Type B pancreatic cell (in vitro differentiated cells): ENCODE results near the gene MLH3. TPM values are rescaled to one million over a fixed set of nuclear protein-coding genes. Genes with fewer than 3 reads are reported as not detected.

Source experiments
- DNase-seq: peaks from one replicate; pipeline ENCODE4 v3.0.0; 2021; ENCODE audit warnings: mixed read lengths; ENCODE audit not compliant: unreplicated experiment; ENCODE audit errors: extremely low spot score
- H3K27ac Mint-ChIP-seq: 2 replicates; pipeline ENCODE4 v1.8.0; 2021; ENCODE audit warnings: mild to moderate bottlenecking, mixed read lengths
- H3K27me3 Mint-ChIP-seq: 2 replicates; pipeline ENCODE4 v1.8.0; 2021; ENCODE audit warnings: mixed read lengths
- H3K36me3 Mint-ChIP-seq: 2 replicates; pipeline ENCODE4 v1.8.0; 2021; ENCODE audit warnings: mixed read lengths
- H3K4me1 Mint-ChIP-seq: one replicate; pipeline ENCODE4 v1.8.0; 2021; ENCODE audit warnings: mixed read lengths; ENCODE audit not compliant: unreplicated experiment
- H3K4me3 Mint-ChIP-seq: 2 replicates; pipeline ENCODE4 v1.8.0; 2021; ENCODE audit warnings: mild to moderate bottlenecking, mixed read lengths
- H3K9me3 Mint-ChIP-seq: 2 replicates; pipeline ENCODE4 v1.8.0; 2021; ENCODE audit warnings: mixed read lengths
- total RNA-seq: library from RNA; stranded (reverse); gene quantifications from 2 replicates; pipeline ENCODE4 v1.2.1, GENCODE V29; 2021; ENCODE audit warnings: low replicate concordance
- TF ChIP-seq, protein P1 (sequence below): fragments of 200-600 bp; sonication (generic); conservative IDR thresholded peaks from 2 replicates; pipeline ENCODE4 v1.5.0; 2021; ENCODE audit warnings: antibody characterized with exemption, mild to moderate bottlenecking

MLH3 gene
- total RNA-seq, 1 donor from 2014 or later: 28.5 TPM

DNA sequence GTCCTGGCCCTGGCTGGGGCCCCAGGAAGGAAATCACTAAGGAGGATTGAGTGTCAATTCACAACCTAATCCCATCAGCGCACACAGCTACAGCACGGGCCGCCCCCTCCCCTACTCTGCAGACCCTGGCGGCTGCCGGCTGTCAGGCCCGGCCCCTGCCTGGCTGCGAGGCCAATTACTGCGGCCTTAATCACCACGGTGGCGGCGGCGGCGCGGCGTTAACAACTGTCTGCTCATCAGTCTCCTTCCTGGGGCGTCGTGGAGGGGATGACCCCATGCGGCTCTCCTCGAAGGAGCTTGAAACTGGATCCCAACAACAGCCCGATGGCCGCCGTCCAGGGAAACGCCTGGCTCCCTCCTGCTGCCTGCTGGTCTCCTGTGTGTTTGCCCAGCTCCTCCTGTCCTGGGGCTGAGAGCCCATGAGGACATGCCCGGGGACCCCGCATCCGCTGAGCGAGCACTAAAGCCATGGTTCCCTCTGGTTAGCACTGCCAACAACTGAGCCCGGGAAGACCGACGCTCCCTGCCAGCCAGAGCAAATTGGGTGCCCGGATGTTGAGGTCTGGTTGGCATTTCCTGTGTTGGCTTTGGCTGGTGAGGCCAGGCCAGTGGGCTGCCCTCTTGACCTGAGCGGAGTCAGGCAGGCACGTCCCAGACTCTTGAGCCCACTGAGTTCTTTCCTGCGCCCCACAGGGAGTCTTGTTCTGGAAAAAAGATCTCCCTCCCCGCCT lies 70.4 kb downstream of the MLH3 start:
- Mint-ChIP-seq H3K27me3 (peaks cover 16% of the 10 kb centered on the region), H3K36me3 (no peaks in the 10 kb centered on the region), H3K4me3 (no peak overlapping the region), H3K27ac (no peak overlapping the region), H3K4me1 (peaks cover 45% of the 10 kb centered on the region), H3K9me3 (no peaks in the 10 kb centered on the region)
- DNase-seq: no peak
- TF ChIP-seq, protein P1, sequence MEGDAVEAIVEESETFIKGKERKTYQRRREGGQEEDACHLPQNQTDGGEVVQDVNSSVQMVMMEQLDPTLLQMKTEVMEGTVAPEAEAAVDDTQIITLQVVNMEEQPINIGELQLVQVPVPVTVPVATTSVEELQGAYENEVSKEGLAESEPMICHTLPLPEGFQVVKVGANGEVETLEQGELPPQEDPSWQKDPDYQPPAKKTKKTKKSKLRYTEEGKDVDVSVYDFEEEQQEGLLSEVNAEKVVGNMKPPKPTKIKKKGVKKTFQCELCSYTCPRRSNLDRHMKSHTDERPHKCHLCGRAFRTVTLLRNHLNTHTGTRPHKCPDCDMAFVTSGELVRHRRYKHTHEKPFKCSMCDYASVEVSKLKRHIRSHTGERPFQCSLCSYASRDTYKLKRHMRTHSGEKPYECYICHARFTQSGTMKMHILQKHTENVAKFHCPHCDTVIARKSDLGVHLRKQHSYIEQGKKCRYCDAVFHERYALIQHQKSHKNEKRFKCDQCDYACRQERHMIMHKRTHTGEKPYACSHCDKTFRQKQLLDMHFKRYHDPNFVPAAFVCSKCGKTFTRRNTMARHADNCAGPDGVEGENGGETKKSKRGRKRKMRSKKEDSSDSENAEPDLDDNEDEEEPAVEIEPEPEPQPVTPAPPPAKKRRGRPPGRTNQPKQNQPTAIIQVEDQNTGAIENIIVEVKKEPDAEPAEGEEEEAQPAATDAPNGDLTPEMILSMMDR: peak; percentile 35

DNA sequence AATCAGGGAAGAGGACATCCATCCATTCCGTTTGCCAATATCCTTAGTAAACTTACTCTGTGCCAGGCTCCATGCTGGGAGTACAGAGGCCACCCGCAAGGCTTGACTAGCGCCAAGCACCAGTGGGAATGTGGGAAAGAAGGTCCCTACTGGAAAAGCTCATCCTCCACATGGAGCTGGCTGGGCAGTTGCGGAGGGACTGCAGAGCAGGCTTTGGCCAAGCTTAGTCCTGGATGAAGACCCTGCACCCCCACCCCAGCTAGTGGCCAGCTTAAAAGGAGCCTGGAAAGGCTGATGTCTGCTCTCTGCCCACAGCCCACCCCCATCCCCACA lies 70.9 kb downstream of the MLH3 start:
- Mint-ChIP-seq H3K9me3 (no peaks in the 10 kb centered on the region), H3K36me3 (no peaks in the 10 kb centered on the region), H3K27ac (no peak overlapping the region), H3K4me3 (no peak overlapping the region), H3K27me3 (peaks cover 16% of the 10 kb centered on the region), H3K4me1 (peaks cover 46% of the 10 kb centered on the region)
- DNase-seq: no peak
- TF ChIP-seq, protein P1: no peak

DNA sequence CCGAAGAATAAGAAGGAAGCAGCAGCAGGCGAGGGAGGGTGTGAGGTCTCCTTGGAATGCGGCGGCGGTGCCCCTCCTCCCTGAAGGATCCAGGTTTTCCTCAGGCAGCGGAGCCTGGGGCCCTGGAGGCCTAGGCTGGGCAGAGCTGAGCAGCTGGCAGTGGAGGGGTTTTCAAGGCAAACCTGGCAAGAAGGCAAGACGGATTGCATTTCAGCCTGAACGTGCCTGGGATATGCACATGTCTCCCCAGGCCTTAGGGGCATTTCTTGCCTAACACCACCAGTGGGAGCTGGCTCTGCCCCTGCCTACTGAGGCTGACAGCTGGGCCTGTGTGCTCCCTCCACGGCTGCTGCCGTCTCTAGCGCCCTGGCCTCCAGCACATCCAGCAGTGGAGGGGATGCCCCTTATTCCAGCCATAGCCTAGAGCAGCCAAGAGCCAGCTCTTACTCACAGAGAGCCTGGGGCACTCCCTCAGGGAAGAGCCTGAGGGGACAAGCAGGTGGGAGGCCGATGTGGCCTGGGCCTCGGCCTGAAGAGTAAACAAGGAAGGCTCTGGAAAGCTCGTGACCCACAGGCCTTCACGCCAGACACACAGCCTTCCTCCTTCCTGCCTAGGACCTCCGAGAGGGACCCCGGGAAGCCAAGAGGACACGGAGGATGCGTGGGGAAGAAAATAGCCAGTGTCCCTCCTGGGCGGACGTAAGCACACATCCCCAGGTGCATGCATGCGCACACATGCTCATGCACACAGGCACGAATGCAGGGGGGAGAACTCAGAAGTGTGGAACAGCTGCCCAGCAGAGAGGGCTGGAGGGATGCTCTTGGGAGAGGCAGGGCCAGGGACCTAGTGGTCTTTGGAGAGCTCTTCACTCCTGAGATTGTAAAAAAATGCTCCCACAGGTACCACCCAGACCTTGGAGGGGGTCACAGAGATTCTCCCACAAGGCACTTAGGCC lies 71.5 kb downstream of the MLH3 start:
- DNase-seq: no peak
- H3K9me3 Mint-ChIP-seq: no peaks in the 10 kb centered on the region

DNA sequence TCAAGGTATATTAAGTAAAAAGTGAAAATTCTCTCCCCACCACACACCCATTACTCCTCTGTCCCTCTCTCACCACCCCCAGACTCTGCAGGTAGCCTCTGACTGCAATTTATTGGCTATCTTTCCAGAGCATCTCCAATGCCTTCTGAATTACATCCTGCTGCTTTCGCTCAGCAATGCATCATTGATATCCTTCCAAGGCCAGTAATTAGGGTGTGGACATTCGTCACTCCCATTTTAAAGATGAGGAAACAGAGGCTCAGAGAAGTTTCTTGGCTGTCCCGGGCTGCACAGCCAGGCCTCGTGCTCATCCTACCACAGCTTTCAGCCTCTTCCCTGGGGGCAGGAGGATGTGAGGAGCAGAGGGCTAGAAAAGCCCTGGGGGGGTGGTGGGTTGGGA lies 72.2 kb downstream of the MLH3 start:
- peaks cover 18% of the 10 kb centered on the region for H3K27me3 Mint-ChIP-seq
- peaks cover 51% of the 10 kb centered on the region for H3K4me1 Mint-ChIP-seq
- DNase-seq: no peak
- no peaks in the 10 kb centered on the region for H3K36me3 Mint-ChIP-seq
- no peaks in the 10 kb centered on the region for H3K9me3 Mint-ChIP-seq
- H3K4me3 Mint-ChIP-seq: no peak overlapping the region
- TF ChIP-seq, protein P1: no peak
- peak overlapping the region; percentile 78 for H3K27ac Mint-ChIP-seq

More for the DNA sequence above, 71.5 kb downstream of the MLH3 start:
- H3K4me3 Mint-ChIP-seq: no peak overlapping the region
- peaks cover 46% of the 10 kb centered on the region for H3K4me1 Mint-ChIP-seq
- H3K27me3 Mint-ChIP-seq: peaks cover 16% of the 10 kb centered on the region
- no peaks in the 10 kb centered on the region for H3K36me3 Mint-ChIP-seq
- TF ChIP-seq, protein P1: no peak
- H3K27ac Mint-ChIP-seq: no peak overlapping the region

DNA sequence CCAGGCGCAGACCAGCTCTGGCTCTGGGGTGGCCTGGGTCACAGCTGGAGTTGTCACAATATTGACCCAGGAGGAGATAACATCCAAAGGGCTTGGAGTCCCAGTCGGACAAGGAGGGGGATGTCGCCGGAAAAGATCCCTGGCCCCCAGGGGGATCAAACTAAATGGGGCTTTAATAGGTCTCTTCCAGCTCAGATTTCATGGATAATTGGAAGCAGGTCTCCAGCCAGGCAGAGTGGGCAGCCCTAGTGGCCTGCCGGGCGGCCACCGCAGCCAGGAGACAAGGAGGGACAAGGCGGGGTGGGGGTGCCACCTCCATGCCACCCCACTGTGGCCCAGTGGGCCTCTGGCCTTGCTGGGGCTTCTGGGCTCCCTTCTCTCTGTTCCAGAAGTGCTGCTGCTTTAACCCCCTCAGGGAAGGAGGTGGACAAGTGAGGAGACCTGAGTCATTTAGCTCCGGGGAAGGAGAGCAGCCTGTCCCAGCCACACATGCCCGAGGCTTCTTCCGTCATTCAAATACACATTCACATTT lies 72.8 kb downstream of the MLH3 start:
- H3K4me1 Mint-ChIP-seq: peaks cover 56% of the 10 kb centered on the region
- no peak overlapping the region for H3K4me3 Mint-ChIP-seq
- peak overlapping the region; percentile 78 for H3K27ac Mint-ChIP-seq

More for the DNA sequence above, 72.8 kb downstream of the MLH3 start:
- no peaks in the 10 kb centered on the region for H3K36me3 Mint-ChIP-seq
- peak; percentile 68 for DNase-seq
- TF ChIP-seq, protein P1: no peak
- H3K9me3 Mint-ChIP-seq: no peaks in the 10 kb centered on the region
- H3K27me3 Mint-ChIP-seq: peaks cover 18% of the 10 kb centered on the region
